ENCODE results near the gene ZRSR2.

DNA sequence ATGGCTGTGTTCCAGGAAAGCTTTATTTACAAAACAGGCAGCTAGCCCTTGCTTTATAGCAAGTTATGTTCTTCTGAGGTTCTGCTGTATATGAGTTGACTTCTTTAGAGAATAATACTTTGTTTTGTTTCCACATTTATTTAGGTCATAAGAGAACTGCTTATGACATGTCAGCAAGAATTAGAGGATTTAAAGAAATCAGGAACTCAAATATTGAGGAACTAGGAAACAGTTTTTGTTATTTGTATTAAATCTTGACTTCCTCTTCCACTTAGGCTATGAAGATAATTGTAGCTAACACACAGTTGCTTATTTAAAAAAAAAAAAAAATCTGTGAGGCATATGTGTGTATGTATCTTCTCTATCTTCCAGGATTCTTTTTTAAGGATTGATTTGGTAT, 14.3 kb downstream of the ZRSR2 start:
- TF ChIP-seq BHLHE40 (IDR thresholded peaks at IDR 0.05; ENCODE audit: borderline replicate concordance in 1 of 2, low read depth in 2 of 2, low read length in 1 of 2) (no peak), HCFC1 (IDR thresholded peaks at IDR 0.05; ENCODE audit: low read length) (no peak), EP300 (IDR thresholded peaks at IDR 0.05; ENCODE audit: borderline replicate concordance in 1 of 2, control insufficient read depth in 1 of 2, low read depth in 2 of 2, low read length in 2 of 2) (no peak), SREBF2 (IDR thresholded peaks at IDR 0.05; ENCODE audit: low read length) (no peak), CHD2 (IDR thresholded peaks at IDR 0.05; ENCODE audit: borderline replicate concordance, low read depth, low read length) (no peak), POLR2A (IDR thresholded peaks at IDR 0.05; ENCODE audit: low read depth, low read length) (no peak), POLR2AphosphoS5 (IDR thresholded peaks at IDR 0.05; ENCODE audit: low read length) (no peak), MYC (IDR thresholded peaks at IDR 0.05; ENCODE audit: insufficient read depth, insufficient read length, insufficient replicate concordance, low read length, severe bottlenecking) (no peak), TAF1 (IDR thresholded peaks at IDR 0.05; ENCODE audit: borderline replicate concordance, low read depth, low read length) (no peak)
- TF ChIP-seq, protein P1, sequence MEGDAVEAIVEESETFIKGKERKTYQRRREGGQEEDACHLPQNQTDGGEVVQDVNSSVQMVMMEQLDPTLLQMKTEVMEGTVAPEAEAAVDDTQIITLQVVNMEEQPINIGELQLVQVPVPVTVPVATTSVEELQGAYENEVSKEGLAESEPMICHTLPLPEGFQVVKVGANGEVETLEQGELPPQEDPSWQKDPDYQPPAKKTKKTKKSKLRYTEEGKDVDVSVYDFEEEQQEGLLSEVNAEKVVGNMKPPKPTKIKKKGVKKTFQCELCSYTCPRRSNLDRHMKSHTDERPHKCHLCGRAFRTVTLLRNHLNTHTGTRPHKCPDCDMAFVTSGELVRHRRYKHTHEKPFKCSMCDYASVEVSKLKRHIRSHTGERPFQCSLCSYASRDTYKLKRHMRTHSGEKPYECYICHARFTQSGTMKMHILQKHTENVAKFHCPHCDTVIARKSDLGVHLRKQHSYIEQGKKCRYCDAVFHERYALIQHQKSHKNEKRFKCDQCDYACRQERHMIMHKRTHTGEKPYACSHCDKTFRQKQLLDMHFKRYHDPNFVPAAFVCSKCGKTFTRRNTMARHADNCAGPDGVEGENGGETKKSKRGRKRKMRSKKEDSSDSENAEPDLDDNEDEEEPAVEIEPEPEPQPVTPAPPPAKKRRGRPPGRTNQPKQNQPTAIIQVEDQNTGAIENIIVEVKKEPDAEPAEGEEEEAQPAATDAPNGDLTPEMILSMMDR (IDR thresholded peaks at IDR 0.05 in 2 of 3, conservative IDR thresholded peaks at IDR 0.05 in 1 of 3; ENCODE audit: control insufficient read depth in 2 of 3, extremely low read depth in 1 of 3, insufficient read depth in 1 of 3, low read depth in 3 of 3, low read length in 3 of 3) = no peak
- TF ChIP-seq, protein P2, sequence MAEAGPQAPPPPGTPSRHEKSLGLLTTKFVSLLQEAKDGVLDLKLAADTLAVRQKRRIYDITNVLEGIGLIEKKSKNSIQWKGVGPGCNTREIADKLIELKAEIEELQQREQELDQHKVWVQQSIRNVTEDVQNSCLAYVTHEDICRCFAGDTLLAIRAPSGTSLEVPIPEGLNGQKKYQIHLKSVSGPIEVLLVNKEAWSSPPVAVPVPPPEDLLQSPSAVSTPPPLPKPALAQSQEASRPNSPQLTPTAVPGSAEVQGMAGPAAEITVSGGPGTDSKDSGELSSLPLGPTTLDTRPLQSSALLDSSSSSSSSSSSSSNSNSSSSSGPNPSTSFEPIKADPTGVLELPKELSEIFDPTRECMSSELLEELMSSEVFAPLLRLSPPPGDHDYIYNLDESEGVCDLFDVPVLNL (IDR thresholded peaks at IDR 0.05; ENCODE audit: low read depth, low read length) = no peak
- TF ChIP-seq, protein P3, sequence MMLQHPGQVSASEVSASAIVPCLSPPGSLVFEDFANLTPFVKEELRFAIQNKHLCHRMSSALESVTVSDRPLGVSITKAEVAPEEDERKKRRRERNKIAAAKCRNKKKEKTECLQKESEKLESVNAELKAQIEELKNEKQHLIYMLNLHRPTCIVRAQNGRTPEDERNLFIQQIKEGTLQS (IDR thresholded peaks at IDR 0.05; ENCODE audit: borderline replicate concordance, extremely low read depth, low read depth, low read length) = no peak
- TF ChIP-seq, protein P4, sequence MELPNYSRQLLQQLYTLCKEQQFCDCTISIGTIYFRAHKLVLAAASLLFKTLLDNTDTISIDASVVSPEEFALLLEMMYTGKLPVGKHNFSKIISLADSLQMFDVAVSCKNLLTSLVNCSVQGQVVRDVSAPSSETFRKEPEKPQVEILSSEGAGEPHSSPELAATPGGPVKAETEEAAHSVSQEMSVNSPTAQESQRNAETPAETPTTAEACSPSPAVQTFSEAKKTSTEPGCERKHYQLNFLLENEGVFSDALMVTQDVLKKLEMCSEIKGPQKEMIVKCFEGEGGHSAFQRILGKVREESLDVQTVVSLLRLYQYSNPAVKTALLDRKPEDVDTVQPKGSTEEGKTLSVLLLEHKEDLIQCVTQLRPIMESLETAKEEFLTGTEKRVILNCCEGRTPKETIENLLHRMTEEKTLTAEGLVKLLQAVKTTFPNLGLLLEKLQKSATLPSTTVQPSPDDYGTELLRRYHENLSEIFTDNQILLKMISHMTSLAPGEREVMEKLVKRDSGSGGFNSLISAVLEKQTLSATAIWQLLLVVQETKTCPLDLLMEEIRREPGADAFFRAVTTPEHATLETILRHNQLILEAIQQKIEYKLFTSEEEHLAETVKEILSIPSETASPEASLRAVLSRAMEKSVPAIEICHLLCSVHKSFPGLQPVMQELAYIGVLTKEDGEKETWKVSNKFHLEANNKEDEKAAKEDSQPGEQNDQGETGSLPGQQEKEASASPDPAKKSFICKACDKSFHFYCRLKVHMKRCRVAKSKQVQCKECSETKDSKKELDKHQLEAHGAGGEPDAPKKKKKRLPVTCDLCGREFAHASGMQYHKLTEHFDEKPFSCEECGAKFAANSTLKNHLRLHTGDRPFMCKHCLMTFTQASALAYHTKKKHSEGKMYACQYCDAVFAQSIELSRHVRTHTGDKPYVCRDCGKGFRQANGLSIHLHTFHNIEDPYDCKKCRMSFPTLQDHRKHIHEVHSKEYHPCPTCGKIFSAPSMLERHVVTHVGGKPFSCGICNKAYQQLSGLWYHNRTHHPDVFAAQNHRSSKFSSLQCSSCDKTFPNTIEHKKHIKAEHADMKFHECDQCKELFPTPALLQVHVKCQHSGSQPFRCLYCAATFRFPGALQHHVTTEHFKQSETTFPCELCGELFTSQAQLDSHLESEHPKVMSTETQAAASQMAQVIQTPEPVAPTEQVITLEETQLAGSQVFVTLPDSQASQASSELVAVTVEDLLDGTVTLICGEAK (IDR thresholded peaks at IDR 0.05; ENCODE audit: borderline replicate concordance) = no peak
